Thyroid gland (tissue), 4 donors: Measurements from ENCODE around the gene EHD4. TPM values are rescaled to one million over a fixed set of nuclear protein-coding genes. Genes with fewer than 3 reads are reported as not detected.
A peak's percentile ranks its signal among the peaks of the same experiment; 100 is the strongest.

Experiments used
- DNase-seq, 2 donors: peaks; one replicate each; pipeline ENCODE4 v3.0.0-alpha.2; 2019
- H3K27ac ChIP-seq, 3 donors: fragments of 200-600 bp; sonication (generic); 1 replicate in 2 of 3; 2 replicates in 1 of 3; pipeline ENCODE4 v1.5.1; 2016 to 2019; ENCODE audit warnings: mild to moderate bottlenecking in 1 of 3, moderate library complexity in 1 of 3
- H3K27me3 ChIP-seq: fragments of 200-600 bp; sonication (generic); one replicate; pipeline ENCODE4 v1.5.1; 2019
- H3K36me3 ChIP-seq, 2 donors: fragments of 200-600 bp; sonication (generic); one replicate each; pipeline ENCODE4 v1.5.1; 2016 to 2019
- H3K4me1 ChIP-seq, 2 donors: fragments of 200-600 bp; sonication (generic); one replicate each; pipeline ENCODE4 v1.5.1; 2017 to 2019
- H3K4me3 ChIP-seq, 3 donors: fragments of 200-600 bp; sonication (generic); replicated peaks in 1 of 3; 1 replicate in 2 of 3; 2 replicates in 1 of 3; pipeline ENCODE4 v1.5.1; 2016; ENCODE audit warnings: mild to moderate bottlenecking in 1 of 3
- H3K9me3 ChIP-seq: fragments of 200-600 bp; sonication (generic); one replicate; pipeline ENCODE4 v1.5.1; 2017
- CTCF ChIP-seq, 6 experiments: fragments of 200-600 bp in 3 of 6; fragments of 450-650 bp in 3 of 6; sonication (generic) in 3 of 6; IDR thresholded peaks; one replicate each; pipeline ENCODE4 v1.5.1; 2016 to 2019; ENCODE audit warnings: antibody characterized with exemption in 6 of 6, mild to moderate bottlenecking in 2 of 6, inconsistent platforms in 1 of 6, moderate library complexity in 1 of 6
- POLR2A ChIP-seq, 2 donors: fragments of 450-650 bp; IDR thresholded peaks; one replicate each; pipeline ENCODE4 v1.6.1; 2017; ENCODE audit warnings: antibody characterized with exemption in 2 of 2, mild to moderate bottlenecking in 2 of 2, moderate library complexity in 1 of 2
- WGBS, 2 donors: methylation state at CpG; one replicate each; pipeline ENCODE4 v1.1.5; 2017; 5-methylcytosine and 5-hydroxymethylcytosine counted together
- intact Hi-C: fragments of 100-400 bp; cut with DNase I; formaldehyde crosslinking; loops from one replicate; pipeline ENCODE4 v1.15.1; 2023
- total RNA-seq, 4 donors: library from RNA; depleted of rRNA; stranded (reverse); fragments of >200 nt; gene quantifications; one replicate each; pipeline ENCODE4 v1.2.3, GENCODE V29; 2016

Gene EHD4
- total RNA-seq, 4 donors from 2014 or later = 29.7 to 66.7 (median 37.9) TPM

- intact Hi-C loops = no loop called here
- DNase-seq = no peak
- peaks cover 38 to 43% of the 10 kb centered on the region in 2 donors for H3K4me1 ChIP-seq
- no peak overlapping the region for H3K4me3 ChIP-seq
- H3K36me3 ChIP-seq = peaks cover 13 to 19% of the 10 kb centered on the region in 2 donors
- H3K27ac ChIP-seq = no peak overlapping the region
- TF ChIP-seq POLR2A (IDR thresholded peaks at IDR 0.05) = no peak
- no peak for TF ChIP-seq CTCF (IDR thresholded peaks at IDR 0.05)
- H3K27me3 ChIP-seq = no peaks in the 10 kb centered on the region
- WGBS, 2 donors = 91 to 100% methylated on average over 1 of the region's 1 CpG
- H3K9me3 ChIP-seq = no peaks in the 10 kb centered on the region
Observed at GRCh38 chr15:41895957-41896356, 76.4 kb downstream of the EHD4 start.

GRCh38 chr15:41895491-41895890 lies 76.9 kb downstream of the EHD4 start:
- DNase-seq = no peak
- Histone ChIP-seq H3K4me3 (no peak overlapping the region), H3K27me3 (no peaks in the 10 kb centered on the region), H3K27ac (peak overlapping the region; percentile 59 to 77 (median 68)), H3K9me3 (no peaks in the 10 kb centered on the region), H3K4me1 (peaks cover 38 to 48% of the 10 kb centered on the region in 2 donors), H3K36me3 (peaks cover 8 to 14% of the 10 kb centered on the region in 2 donors)
- intact Hi-C loops = no loop called here
- TF ChIP-seq POLR2A (IDR thresholded peaks at IDR 0.05) (no peak), CTCF (IDR thresholded peaks at IDR 0.05) (no peak)
- WGBS, 2 donors = 83 to 84% methylated on average over 11 of the region's 11 CpGs

DNA sequence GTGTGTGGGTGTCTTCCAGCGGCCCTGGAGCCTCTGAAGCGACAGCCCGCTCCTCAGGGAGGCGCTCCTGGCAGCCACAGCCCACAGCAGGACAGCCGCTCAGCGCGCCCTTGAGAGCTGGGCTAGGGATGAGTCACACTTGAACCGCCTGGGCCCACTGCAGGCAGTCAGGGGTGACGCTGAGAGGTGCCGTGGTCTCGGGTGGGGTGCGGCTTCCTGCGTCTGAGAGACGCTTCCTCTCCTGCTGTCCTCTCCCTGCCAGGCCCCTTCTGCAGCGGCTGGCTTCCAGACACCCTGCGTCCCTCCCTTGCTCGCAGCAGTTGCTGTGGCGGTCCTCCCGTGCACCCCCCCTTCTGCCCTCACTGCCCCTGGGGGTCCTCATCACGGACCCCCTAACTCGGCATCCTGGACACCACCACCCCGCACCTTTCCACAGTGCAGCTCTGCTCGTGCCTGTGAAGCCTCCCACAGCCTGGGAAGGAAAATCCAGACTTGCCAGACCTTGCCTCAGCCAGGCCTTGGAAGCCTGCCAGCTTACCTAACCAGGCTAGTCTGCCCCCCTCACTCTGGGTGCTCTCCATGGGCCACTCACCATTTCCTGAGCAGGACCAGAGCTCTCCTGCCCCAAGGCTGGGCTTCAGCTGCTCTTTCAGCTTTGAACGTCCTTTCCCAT lies 77.4 kb downstream of the EHD4 start:
- no peaks in the 10 kb centered on the region for H3K27me3 ChIP-seq
- peak overlapping the region; percentile 59 to 77 (median 68) for H3K27ac ChIP-seq
- no peaks in the 10 kb centered on the region for H3K9me3 ChIP-seq
- H3K36me3 ChIP-seq = peaks cover 5 to 10% of the 10 kb centered on the region in 2 donors
- WGBS, 2 donors = 6% methylated on average over 5 to 18 of the region's 24 CpGs
- H3K4me3 ChIP-seq = peak overlapping the region in 1 of 3 donors; percentile 20
- TF ChIP-seq POLR2A (IDR thresholded peaks at IDR 0.05) = no peak
- TF ChIP-seq CTCF (IDR thresholded peaks at IDR 0.05) = peak in 1 of 6 experiments; percentile 9
- H3K4me1 ChIP-seq = peaks cover 38 to 53% of the 10 kb centered on the region in 2 donors
- DNase-seq = peak; percentile 97 to 98
- intact Hi-C loops = no loop called here

DNA sequence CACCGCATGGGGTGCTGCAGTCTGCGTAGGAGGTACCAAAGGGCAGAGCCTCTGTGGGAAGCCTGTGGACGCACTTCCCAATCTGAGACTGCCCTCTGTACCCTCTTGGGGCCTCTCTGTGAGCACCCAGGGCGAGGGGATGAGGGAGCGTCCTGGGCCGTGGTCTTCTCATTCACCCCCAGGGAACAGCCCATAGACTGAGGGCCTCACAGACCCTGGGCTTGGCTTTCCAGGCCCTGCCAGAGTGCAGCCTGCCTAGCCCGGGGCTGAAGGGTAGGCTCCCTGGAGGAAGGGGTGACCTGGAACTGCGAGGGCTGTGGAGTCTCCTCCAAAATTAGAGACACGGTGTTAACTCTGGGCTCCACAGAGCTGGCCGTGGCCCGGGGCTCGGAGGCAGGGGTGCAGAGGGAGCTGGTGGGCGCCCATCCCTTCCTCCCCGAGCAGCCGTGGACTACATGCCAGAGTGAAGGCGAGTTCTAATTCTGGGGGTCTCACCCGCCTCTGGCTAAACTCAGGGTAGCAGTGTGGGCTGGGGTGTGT lies 78.0 kb downstream of the EHD4 start:
- no peaks in the 10 kb centered on the region for H3K27me3 ChIP-seq
- peaks cover 38 to 53% of the 10 kb centered on the region in 2 donors for H3K4me1 ChIP-seq
- intact Hi-C loops = no loop called here
- H3K9me3 ChIP-seq = no peaks in the 10 kb centered on the region
- no peak for DNase-seq
- no peak for TF ChIP-seq CTCF (IDR thresholded peaks at IDR 0.05)
- no peak for TF ChIP-seq POLR2A (IDR thresholded peaks at IDR 0.05)
- peaks cover 2 to 8% of the 10 kb centered on the region in 2 donors for H3K36me3 ChIP-seq
- H3K4me3 ChIP-seq = peak overlapping the region in 1 of 3 donors; percentile 20
- 94% methylated on average over 7 of the region's 17 CpGs; no CpG with 5 or more reads in 1 of the 2 donors for WGBS, 2 donors
- H3K27ac ChIP-seq = peak overlapping the region in 2 of 3 donors; percentile 68 to 77
